Lung (tissue), 12 donors: ENCODE measurements around the gene XYLT1. TPM values are rescaled to one million over a fixed set of nuclear protein-coding genes. Genes with fewer than 3 reads are reported as not detected.

Source experiments
- ATAC-seq: fragments of 200-7000 bp; cut with Tn5 transposase; one replicate; pipeline ENCODE4 v1.9.1; 2020; ENCODE audit warnings: moderate number of reproducible peaks; ENCODE audit not compliant: insufficient read depth, low FRiP score
- DNase-seq, 3 donors: peaks; one replicate each; pipeline ENCODE4 v3.0.0-alpha.2; 2013 to 2017
- H3K27ac ChIP-seq, 2 donors: one replicate each; pipeline ENCODE4 v1.5.1; 2013; ENCODE audit warnings: mild to moderate bottlenecking in 2 of 2, moderate library complexity in 2 of 2, control low read depth in 1 of 2, inconsistent platforms in 1 of 2, low read depth in 1 of 2, low read length in 1 of 2
- H3K27me3 ChIP-seq, 3 donors: one replicate each; pipeline ENCODE4 v1.5.1; 2013; ENCODE audit warnings: low read length in 2 of 3; ENCODE audit not compliant: control insufficient read depth in 3 of 3, insufficient read depth in 3 of 3
- H3K36me3 ChIP-seq, 4 donors: one replicate each; pipeline ENCODE4 v1.5.1; 2013; ENCODE audit warnings: low read length in 4 of 4, mild to moderate bottlenecking in 1 of 4, moderate library complexity in 1 of 4; ENCODE audit not compliant: control insufficient read depth in 4 of 4, insufficient read depth in 4 of 4
- H3K4me1 ChIP-seq, 5 donors: one replicate each; pipeline ENCODE4 v1.5.1; 2013; ENCODE audit warnings: low read length in 5 of 5, mild to moderate bottlenecking in 2 of 5, moderate library complexity in 1 of 5; ENCODE audit not compliant: control insufficient read depth in 5 of 5, insufficient read depth in 5 of 5
- H3K4me3 ChIP-seq: one replicate; pipeline ENCODE4 v1.5.1; 2013; ENCODE audit warnings: mild to moderate bottlenecking, control low read depth, moderate library complexity
- H3K9ac ChIP-seq, 2 donors: one replicate each; pipeline ENCODE4 v1.5.1; 2013; ENCODE audit warnings: low read length in 2 of 2, control low read depth in 1 of 2; ENCODE audit not compliant: insufficient read depth in 1 of 2
- H3K9me3 ChIP-seq, 4 donors: one replicate each; pipeline ENCODE4 v1.5.1; 2013; ENCODE audit warnings: low read length in 3 of 4, mild to moderate bottlenecking in 1 of 4, moderate library complexity in 1 of 4; ENCODE audit not compliant: control insufficient read depth in 4 of 4, insufficient read depth in 3 of 4
- WGBS, 2 donors: extraction: QIAGEN DNeasy Blood & Tissue Kit; methylation state at CpG; one replicate each; pipeline ENCODE4 v1.1.7; 2013; 5-methylcytosine and 5-hydroxymethylcytosine counted together
- polyA plus RNA-seq, 2 donors: library from polyadenylated mRNA; stranded (reverse); fragments of 200-250 nt; gene quantifications; one replicate each; pipeline ENCODE4 v1.2.1, GENCODE V29; 2013
- total RNA-seq, 2 donors: library from RNA; depleted of rRNA in 1 of 2; stranded (reverse); fragments of >200 nt in 1 of 2; gene quantifications; one replicate each; pipeline ENCODE4 v1.2.1, GENCODE V29; 2014 to 2021
- TF ChIP-seq, protein P1 (sequence below): IDR thresholded peaks from 2 replicates; pipeline ENCODE4 v1.5.1; 2012; ENCODE audit warnings: mild to moderate bottlenecking; ENCODE audit errors: control extremely low read depth, extremely low read depth
- donor health status: control.
- donor health status: control.
- donor health status: Bipolar disorder and iron deficiency.
- donor health status: healthy.
- donor health status: DM: yes; HTN: yes; CAD: no.

XYLT1 gene
- total and polyA plus RNA-seq, 4 donors: 1.4 to 11.5 (median 6.9) TPM

DNA sequence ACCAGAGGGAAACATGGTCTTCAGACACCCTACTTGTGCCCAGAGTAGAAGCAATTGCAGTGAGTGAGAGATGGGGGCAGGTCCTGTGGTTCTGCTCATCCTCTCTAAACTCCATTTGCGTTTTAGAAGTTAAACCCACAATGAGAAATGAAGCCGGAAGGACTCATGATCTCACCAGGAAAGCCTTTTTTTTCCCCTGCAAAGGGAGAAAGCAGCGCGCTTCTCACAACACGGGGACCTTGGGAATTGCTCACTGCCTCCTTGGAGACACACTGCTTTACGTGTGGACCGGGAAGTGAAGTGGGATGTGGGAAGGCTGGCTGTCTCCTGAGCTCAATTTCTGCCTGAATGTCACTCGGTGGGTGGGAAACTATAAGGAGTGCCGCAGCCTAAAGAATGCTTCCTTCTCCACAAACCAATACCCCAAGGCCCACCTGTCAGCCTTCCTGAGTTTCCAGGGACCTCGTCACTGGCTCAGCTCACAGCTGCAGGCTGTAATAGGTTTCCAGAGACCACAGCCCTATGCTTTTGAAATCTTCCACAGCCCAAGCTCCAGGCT lies 365.4 kb downstream of the XYLT1 start:
- H3K36me3 ChIP-seq: peaks cover 0 to 3% (median 0%) of the 10 kb centered on the region in 4 donors
- TF ChIP-seq, protein P1, sequence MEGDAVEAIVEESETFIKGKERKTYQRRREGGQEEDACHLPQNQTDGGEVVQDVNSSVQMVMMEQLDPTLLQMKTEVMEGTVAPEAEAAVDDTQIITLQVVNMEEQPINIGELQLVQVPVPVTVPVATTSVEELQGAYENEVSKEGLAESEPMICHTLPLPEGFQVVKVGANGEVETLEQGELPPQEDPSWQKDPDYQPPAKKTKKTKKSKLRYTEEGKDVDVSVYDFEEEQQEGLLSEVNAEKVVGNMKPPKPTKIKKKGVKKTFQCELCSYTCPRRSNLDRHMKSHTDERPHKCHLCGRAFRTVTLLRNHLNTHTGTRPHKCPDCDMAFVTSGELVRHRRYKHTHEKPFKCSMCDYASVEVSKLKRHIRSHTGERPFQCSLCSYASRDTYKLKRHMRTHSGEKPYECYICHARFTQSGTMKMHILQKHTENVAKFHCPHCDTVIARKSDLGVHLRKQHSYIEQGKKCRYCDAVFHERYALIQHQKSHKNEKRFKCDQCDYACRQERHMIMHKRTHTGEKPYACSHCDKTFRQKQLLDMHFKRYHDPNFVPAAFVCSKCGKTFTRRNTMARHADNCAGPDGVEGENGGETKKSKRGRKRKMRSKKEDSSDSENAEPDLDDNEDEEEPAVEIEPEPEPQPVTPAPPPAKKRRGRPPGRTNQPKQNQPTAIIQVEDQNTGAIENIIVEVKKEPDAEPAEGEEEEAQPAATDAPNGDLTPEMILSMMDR: no peak
- peaks cover 0 to 3% (median 0%) of the 10 kb centered on the region in 5 donors for H3K4me1 ChIP-seq
- no peak overlapping the region for H3K4me3 ChIP-seq
- no peak overlapping the region for H3K27ac ChIP-seq
- no peaks in the 10 kb centered on the region for H3K27me3 ChIP-seq
- no peak overlapping the region for H3K9ac ChIP-seq
- H3K9me3 ChIP-seq: no peaks in the 10 kb centered on the region
- 44 to 52% methylated on average over 10 of the region's 10 CpGs for WGBS, 2 donors
- ATAC-seq (no peak), DNase-seq (no peak)

DNA sequence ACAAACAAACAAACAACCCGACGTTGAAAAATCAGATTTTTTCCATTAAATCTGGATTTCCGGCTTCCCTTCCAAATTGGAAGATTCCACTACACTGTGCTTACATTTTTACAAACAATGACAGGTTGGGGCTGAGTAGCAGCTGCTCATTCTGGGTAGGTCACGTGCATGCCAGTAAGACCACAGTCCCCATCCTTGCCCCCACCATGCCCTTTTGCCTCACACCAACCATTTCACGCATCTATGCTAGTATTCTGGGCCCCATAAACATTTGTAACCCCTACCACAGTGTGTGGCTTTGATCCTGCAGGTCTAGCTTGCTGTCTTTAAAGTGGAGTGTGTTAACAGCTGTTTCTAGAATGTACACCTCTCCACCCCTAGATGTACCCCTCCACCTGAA lies 366.1 kb downstream of the XYLT1 start:
- Histone ChIP-seq H3K4me1 (peaks cover 0 to 3% (median 0%) of the 10 kb centered on the region in 5 donors), H3K27ac (no peak overlapping the region), H3K9me3 (no peaks in the 10 kb centered on the region), H3K9ac (no peak overlapping the region), H3K27me3 (no peaks in the 10 kb centered on the region), H3K4me3 (no peak overlapping the region), H3K36me3 (peaks cover 0 to 2% (median 0%) of the 10 kb centered on the region in 4 donors)
- TF ChIP-seq, protein P1: no peak
- DNase-seq: no peak
- WGBS, 2 donors: 74 to 92% methylated on average over 5 of the region's 5 CpGs
- ATAC-seq: no peak

DNA sequence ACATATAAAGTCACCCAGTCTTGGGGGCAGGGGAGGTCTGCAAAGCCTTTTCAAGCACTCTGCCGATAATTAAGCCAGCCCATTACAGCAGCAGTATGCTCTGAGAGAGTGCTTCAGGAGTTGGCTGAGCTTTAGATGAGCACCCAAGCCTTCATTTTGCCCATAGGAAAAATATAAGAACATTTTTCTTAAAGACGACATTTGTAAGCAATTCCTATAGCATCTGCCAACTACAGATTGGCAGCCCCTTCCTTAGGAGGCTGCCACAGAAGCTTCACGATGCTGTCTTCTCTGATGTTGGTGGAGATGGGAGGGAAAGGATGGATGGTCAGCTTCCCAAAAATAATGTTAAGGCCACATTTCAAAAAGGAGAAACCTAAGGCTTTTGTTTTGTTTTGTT lies 367.5 kb downstream of the XYLT1 start:
- TF ChIP-seq, protein P1: no peak
- Histone ChIP-seq H3K27me3 (no peaks in the 10 kb centered on the region), H3K4me1 (peaks cover 0 to 3% (median 0%) of the 10 kb centered on the region in 5 donors), H3K9ac (no peak overlapping the region), H3K9me3 (no peaks in the 10 kb centered on the region), H3K4me3 (no peak overlapping the region), H3K36me3 (peaks cover 0 to 2% (median 0%) of the 10 kb centered on the region in 4 donors), H3K27ac (no peak overlapping the region)
- DNase-seq: no peak
- ATAC-seq: no peak
- 92 to 95% methylated on average over 3 of the region's 3 CpGs for WGBS, 2 donors

DNA sequence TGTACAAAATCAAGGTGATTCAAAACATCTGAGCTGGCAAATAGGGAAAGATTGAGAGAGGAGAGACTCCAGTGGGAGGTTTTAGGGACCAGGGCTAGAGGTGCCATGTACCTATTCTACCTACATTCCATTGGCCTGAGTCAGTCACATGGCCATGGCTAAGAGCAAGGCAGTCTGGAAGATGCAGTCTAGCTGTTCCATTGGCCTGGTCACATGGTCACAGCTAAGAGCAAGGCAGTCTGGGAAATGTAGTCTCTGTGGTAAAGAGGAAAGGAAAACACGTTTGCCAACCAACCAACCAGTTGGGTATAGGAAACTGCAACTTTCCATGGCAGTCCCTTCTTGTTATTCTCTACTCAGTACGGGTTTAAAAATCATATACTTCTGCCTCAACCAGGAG lies 369.1 kb downstream of the XYLT1 start:
- Histone ChIP-seq H3K9ac (no peak overlapping the region), H3K4me3 (no peak overlapping the region), H3K27me3 (no peaks in the 10 kb centered on the region), H3K36me3 (peaks cover 0 to 2% (median 0%) of the 10 kb centered on the region in 4 donors), H3K9me3 (no peaks in the 10 kb centered on the region), H3K4me1 (peaks cover 0 to 3% (median 0%) of the 10 kb centered on the region in 5 donors), H3K27ac (no peak overlapping the region)
- DNase-seq (no peak), ATAC-seq (no peak)
- 66 to 78% methylated on average over 2 of the region's 2 CpGs for WGBS, 2 donors
- TF ChIP-seq, protein P1: no peak
